GM23338 (cell line): ENCODE data around the gene SHB. TPM values are rescaled to one million over a fixed set of nuclear protein-coding genes. Genes with fewer than 3 reads are reported as not detected.

Source experiments
- CREB1 ChIP-seq: fragments of 250-450 bp; sonication (Bioruptor Pico); IDR thresholded peaks from 2 replicates; pipeline ENCODE4 v1.5.0; 2020; ENCODE audit warnings: low read depth, mild to moderate bottlenecking, moderate library complexity
- EZH2 ChIP-seq: fragments of 200-600 bp; sonication (generic); IDR thresholded peaks from one replicate; pipeline ENCODE4 v1.8.0; 2017; ENCODE audit warnings: antibody characterized with exemption, mild to moderate bottlenecking, low read depth; ENCODE audit not compliant: unreplicated experiment
- NANOG ChIP-seq: IDR thresholded peaks from 2 replicates; pipeline ENCODE4 v1.6.1; 2016; ENCODE audit warnings: antibody characterized with exemption, borderline replicate concordance
- POLR2AphosphoS5 ChIP-seq: IDR thresholded peaks from 2 replicates; pipeline ENCODE4 v1.6.1; 2016; ENCODE audit warnings: antibody characterized with exemption, low read depth
- STAT1 ChIP-seq: IDR thresholded peaks from one replicate; pipeline ENCODE4 v1.6.1; 2016; ENCODE audit warnings: antibody characterized with exemption; ENCODE audit not compliant: unreplicated experiment
- ZNF462 ChIP-seq: fragments of 250-450 bp; sonication (Bioruptor Pico); IDR thresholded peaks from 2 replicates; pipeline ENCODE4 v1.5.0; 2020; ENCODE audit warnings: mild to moderate bottlenecking, moderate library complexity
- polyA plus RNA-seq: library from polyadenylated mRNA; unstranded; fragments of >200 nt; fragmentation: Nextera tagmentation; extraction: Ambion mirVana; gene quantifications from 2 replicates; pipeline ENCODE4 v1.2.1, GENCODE V29; 2016
- total RNA-seq: library from RNA; depleted of rRNA; stranded (reverse); fragments of >200 nt; shearing (Covaris generic); gene quantifications from 2 replicates; pipeline ENCODE4 v1.2.3, GENCODE V29; 2014
- TF ChIP-seq, protein P1 (sequence below): IDR thresholded peaks from one replicate; pipeline ENCODE4 v1.6.1; 2018; ENCODE audit warnings: antibody characterized with exemption; ENCODE audit not compliant: unreplicated experiment
- TF ChIP-seq, protein P2 (sequence below): IDR thresholded peaks from 2 replicates; pipeline ENCODE4 v1.6.1; 2016; ENCODE audit warnings: antibody characterized with exemption
- TF ChIP-seq, protein P3 (sequence below), 2 experiments: fragments of 200-600 bp in 1 of 2; sonication (generic) in 1 of 2; conservative IDR thresholded peaks; 2 replicates each; pipeline versions ENCODE4 v1.5.1 to v1.6.1; 2016 to 2017; ENCODE audit warnings: antibody characterized with exemption in 2 of 2, low read depth in 2 of 2, mild to moderate bottlenecking in 2 of 2, moderate library complexity in 1 of 2

Gene SHB
- total and polyA plus RNA-seq, 2 experiments from 2014 or later: 1.5 to 14.0 TPM

- no peak for TF ChIP-seq ZNF462 (CRISPR knock-in tag)
- no peak for TF ChIP-seq NANOG
- no peak for TF ChIP-seq POLR2AphosphoS5
- TF ChIP-seq, protein P1, sequence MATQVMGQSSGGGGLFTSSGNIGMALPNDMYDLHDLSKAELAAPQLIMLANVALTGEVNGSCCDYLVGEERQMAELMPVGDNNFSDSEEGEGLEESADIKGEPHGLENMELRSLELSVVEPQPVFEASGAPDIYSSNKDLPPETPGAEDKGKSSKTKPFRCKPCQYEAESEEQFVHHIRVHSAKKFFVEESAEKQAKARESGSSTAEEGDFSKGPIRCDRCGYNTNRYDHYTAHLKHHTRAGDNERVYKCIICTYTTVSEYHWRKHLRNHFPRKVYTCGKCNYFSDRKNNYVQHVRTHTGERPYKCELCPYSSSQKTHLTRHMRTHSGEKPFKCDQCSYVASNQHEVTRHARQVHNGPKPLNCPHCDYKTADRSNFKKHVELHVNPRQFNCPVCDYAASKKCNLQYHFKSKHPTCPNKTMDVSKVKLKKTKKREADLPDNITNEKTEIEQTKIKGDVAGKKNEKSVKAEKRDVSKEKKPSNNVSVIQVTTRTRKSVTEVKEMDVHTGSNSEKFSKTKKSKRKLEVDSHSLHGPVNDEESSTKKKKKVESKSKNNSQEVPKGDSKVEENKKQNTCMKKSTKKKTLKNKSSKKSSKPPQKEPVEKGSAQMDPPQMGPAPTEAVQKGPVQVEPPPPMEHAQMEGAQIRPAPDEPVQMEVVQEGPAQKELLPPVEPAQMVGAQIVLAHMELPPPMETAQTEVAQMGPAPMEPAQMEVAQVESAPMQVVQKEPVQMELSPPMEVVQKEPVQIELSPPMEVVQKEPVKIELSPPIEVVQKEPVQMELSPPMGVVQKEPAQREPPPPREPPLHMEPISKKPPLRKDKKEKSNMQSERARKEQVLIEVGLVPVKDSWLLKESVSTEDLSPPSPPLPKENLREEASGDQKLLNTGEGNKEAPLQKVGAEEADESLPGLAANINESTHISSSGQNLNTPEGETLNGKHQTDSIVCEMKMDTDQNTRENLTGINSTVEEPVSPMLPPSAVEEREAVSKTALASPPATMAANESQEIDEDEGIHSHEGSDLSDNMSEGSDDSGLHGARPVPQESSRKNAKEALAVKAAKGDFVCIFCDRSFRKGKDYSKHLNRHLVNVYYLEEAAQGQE: no peak
- TF ChIP-seq EZH2: no peak
- TF ChIP-seq, protein P2, sequence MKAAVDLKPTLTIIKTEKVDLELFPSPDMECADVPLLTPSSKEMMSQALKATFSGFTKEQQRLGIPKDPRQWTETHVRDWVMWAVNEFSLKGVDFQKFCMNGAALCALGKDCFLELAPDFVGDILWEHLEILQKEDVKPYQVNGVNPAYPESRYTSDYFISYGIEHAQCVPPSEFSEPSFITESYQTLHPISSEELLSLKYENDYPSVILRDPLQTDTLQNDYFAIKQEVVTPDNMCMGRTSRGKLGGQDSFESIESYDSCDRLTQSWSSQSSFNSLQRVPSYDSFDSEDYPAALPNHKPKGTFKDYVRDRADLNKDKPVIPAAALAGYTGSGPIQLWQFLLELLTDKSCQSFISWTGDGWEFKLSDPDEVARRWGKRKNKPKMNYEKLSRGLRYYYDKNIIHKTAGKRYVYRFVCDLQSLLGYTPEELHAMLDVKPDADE: no peak
- no peak for TF ChIP-seq CREB1 (CRISPR knock-in tag)
- no peak for TF ChIP-seq STAT1
- TF ChIP-seq, protein P3, sequence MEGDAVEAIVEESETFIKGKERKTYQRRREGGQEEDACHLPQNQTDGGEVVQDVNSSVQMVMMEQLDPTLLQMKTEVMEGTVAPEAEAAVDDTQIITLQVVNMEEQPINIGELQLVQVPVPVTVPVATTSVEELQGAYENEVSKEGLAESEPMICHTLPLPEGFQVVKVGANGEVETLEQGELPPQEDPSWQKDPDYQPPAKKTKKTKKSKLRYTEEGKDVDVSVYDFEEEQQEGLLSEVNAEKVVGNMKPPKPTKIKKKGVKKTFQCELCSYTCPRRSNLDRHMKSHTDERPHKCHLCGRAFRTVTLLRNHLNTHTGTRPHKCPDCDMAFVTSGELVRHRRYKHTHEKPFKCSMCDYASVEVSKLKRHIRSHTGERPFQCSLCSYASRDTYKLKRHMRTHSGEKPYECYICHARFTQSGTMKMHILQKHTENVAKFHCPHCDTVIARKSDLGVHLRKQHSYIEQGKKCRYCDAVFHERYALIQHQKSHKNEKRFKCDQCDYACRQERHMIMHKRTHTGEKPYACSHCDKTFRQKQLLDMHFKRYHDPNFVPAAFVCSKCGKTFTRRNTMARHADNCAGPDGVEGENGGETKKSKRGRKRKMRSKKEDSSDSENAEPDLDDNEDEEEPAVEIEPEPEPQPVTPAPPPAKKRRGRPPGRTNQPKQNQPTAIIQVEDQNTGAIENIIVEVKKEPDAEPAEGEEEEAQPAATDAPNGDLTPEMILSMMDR (conservative IDR thresholded peaks at IDR 0.05; ENCODE audit: low read depth in 2 of 2): no peak
Observed at GRCh38 chr9:37925006-37925405, 144.0 kb downstream of the SHB start (continued).
